ENCODE results near the gene HUNK.

DNA sequence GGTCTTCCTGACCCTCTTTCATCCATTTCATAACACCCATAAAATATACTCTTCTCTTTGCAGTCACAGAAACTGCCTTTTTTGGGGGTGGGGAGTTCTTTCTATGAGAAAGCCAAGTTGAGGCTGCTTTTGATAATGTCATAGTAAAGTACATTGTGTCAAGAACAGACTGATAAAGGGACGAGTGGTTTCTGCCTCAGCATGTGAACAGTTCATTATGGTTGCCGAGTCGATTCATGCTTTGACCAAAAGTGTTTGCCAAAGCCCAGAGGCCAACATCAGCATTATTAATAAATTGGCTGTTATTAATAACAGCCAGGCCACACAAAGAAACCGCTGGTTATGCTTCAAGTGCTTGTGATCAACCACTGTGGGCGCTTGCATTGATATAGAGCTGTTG lies 162.0 kb downstream of the HUNK start:
- no peak for TF ChIP-seq CTCF (IDR thresholded peaks at IDR 0.05)
- no peak for TF ChIP-seq EP300 (IDR thresholded peaks at IDR 0.05)
- TF ChIP-seq POLR2A (IDR thresholded peaks at IDR 0.05), result no peak
- no peak for TF ChIP-seq POLR2AphosphoS5 (IDR thresholded peaks at IDR 0.05)

Data from sigmoid colon (tissue), 4 donors.